ENCODE measurements around the gene APEX1. TPM values are rescaled to one million over a fixed set of nuclear protein-coding genes. Genes with fewer than 3 reads are reported as not detected.

Gene APEX1
- total RNA-seq, 6 donors from 2014 or later, result 81.5 to 134 (median 119) TPM

GRCh38 chr14:20460458-20461224 lies 5.6 kb downstream of the APEX1 start:
- DNase-seq, result peak in 1 of 2 donors; percentile 66
- TF ChIP-seq POLR2A (IDR thresholded peaks at IDR 0.05), result no peak
- no peak for TF ChIP-seq EP300 (IDR thresholded peaks at IDR 0.05)
- TF ChIP-seq CTCF (IDR thresholded peaks at IDR 0.05), result no peak
- no peak for TF ChIP-seq POLR2AphosphoS5 (IDR thresholded peaks at IDR 0.05)
- 3 to 16% methylated on average over 8 to 30 of the region's 32 CpGs for WGBS, 2 donors
- Histone ChIP-seq H3K4me3 (peak overlapping the region; percentile 80 to 98 (median 92)), H3K9me3 (no peaks in the 10 kb centered on the region), H3K27ac (peak overlapping the region; percentile 86 to 99 (median 96)), H3K36me3 (peaks cover 8 to 39% (median 30%) of the 10 kb centered on the region in 4 donors), H3K27me3 (no peaks in the 10 kb centered on the region), H3K4me1 (peaks cover 21 to 50% (median 34%) of the 10 kb centered on the region in 4 donors)
- ATAC-seq (ENCODE audit: low FRiP score in 2 of 2), result peak in 1 of 2 donors; percentile 31

- ATAC-seq (ENCODE audit: low FRiP score in 2 of 2), result peak; percentile 98 to 99
- Histone ChIP-seq H3K4me3 (peak within 1 kb of the TSS; percentile 80 to 98 (median 92)), H3K4me1 (peaks cover 13 to 41% (median 26%) of the 10 kb centered on the region in 4 donors), H3K27ac (peak within 1 kb of the TSS; percentile 86 to 99 (median 96)), H3K36me3 (peaks cover 8 to 36% (median 30%) of the 10 kb centered on the region in 4 donors), H3K9me3 (no peaks in the 10 kb centered on the region), H3K27me3 (no peaks in the 10 kb centered on the region)
- WGBS, 2 donors, result 1% methylated on average over 29 to 46 of the region's 67 CpGs
- peak; percentile 99 to 100 for DNase-seq
- TF ChIP-seq POLR2AphosphoS5 (IDR thresholded peaks at IDR 0.05), result peak; percentile 83 to 87
- TF ChIP-seq EP300 (IDR thresholded peaks at IDR 0.05), result peak in 1 of 4 donors; percentile 59
- TF ChIP-seq CTCF (IDR thresholded peaks at IDR 0.05), result peak in 4 of 6 experiments; percentile 11 to 22 (median 16)
- TF ChIP-seq POLR2A (IDR thresholded peaks at IDR 0.05), result peak in 3 of 4 donors; percentile 91 to 96 (median 92)
These were observed 6.5 kb downstream of the APEX1 start, which contains the start of gene PIP4P1 for GRCh38 chr14:20461225-20462141. PIP4P1 (minus strand) TSS chr14:20461434; CDS start chr14:20461325, 109 bp downstream.

GRCh38 chr14:20468764-20469241 lies 13.8 kb downstream of the APEX1 start:
- H3K9me3 ChIP-seq, result no peaks in the 10 kb centered on the region
- ATAC-seq (ENCODE audit: low FRiP score in 2 of 2) (no peak), DNase-seq (no peak)
- H3K36me3 ChIP-seq, result peaks cover 0 to 17% (median 10%) of the 10 kb centered on the region in 4 donors
- no peaks in the 10 kb centered on the region for H3K27me3 ChIP-seq
- H3K27ac ChIP-seq, result peak overlapping the region; percentile 88 to 97 (median 94)
- TF ChIP-seq EP300 (IDR thresholded peaks at IDR 0.05) (no peak), POLR2AphosphoS5 (IDR thresholded peaks at IDR 0.05) (no peak), POLR2A (IDR thresholded peaks at IDR 0.05) (no peak), CTCF (IDR thresholded peaks at IDR 0.05) (no peak)
- peak overlapping the region; percentile 63 to 92 (median 88) for H3K4me3 ChIP-seq
- H3K4me1 ChIP-seq, result peaks cover 14 to 33% (median 22%) of the 10 kb centered on the region in 4 donors
- 30 to 31% methylated on average over 15 to 16 of the region's 16 CpGs for WGBS, 2 donors

GRCh38 chr14:20469242-20469889 lies 14.3 kb downstream of the APEX1 start, which contains the start of gene PNP:
PNP (plus strand) TSS chr14:20469406; CDS start chr14:20469525, 119 bp downstream.
- ATAC-seq (ENCODE audit: low FRiP score in 2 of 2) (peak; percentile 97 to 98), DNase-seq (peak; percentile 93 to 94)
- H3K4me1 ChIP-seq, result peaks cover 14 to 33% (median 22%) of the 10 kb centered on the region in 4 donors
- peak within 1 kb of the TSS; percentile 63 to 92 (median 88) for H3K4me3 ChIP-seq
- H3K9me3 ChIP-seq, result no peaks in the 10 kb centered on the region
- H3K36me3 ChIP-seq, result peaks cover 0 to 23% (median 15%) of the 10 kb centered on the region in 4 donors
- H3K27me3 ChIP-seq, result no peaks in the 10 kb centered on the region
- WGBS, 2 donors, result 0 to 1% methylated on average over 17 to 36 of the region's 40 CpGs
- peak within 1 kb of the TSS; percentile 88 to 97 (median 94) for H3K27ac ChIP-seq
- TF ChIP-seq CTCF (IDR thresholded peaks at IDR 0.05) (peak in 2 of 6 experiments; percentile 8 to 16), POLR2A (IDR thresholded peaks at IDR 0.05) (peak; percentile 75 to 98 (median 93)), POLR2AphosphoS5 (IDR thresholded peaks at IDR 0.05) (peak; percentile 99 to 100), EP300 (IDR thresholded peaks at IDR 0.05) (peak in 1 of 4 donors; percentile 16)

Measured in upper lobe of left lung (tissue), 6 donors.